AG04449 (cell line): ENCODE measurements around the gene DYNLT2B.
A peak's percentile ranks its signal among the peaks of the same experiment; 100 is the strongest.
"Not testable (repeated sequence)": the region's sequence is repeated elsewhere in the genome, so short reads cannot be mapped to it uniquely, and the experiment has no call there.

Experiments used
- CTCF ChIA-PET: fragments of 350-600 bp; formaldehyde crosslinking; extraction: SDS; loops from one replicate; lab custom pipeline; 2021; ENCODE audit warnings: antibody characterized with exemption; lab: Yijun Ruan, JAX
- POLR2A ChIA-PET: fragments of 400-600, 350-600 bp; formaldehyde crosslinking; extraction: SDS; loops from one replicate; lab custom pipeline; 2020; ENCODE audit warnings: antibody characterized with exemption, inconsistent platforms; lab: Yijun Ruan, JAX
- DNase-seq: peaks from one replicate; pipeline ENCODE4 v3.0.0-alpha.2; 2010; ENCODE audit warnings: low read depth, low spot score
- H3K4me3 ChIP-seq: 2 replicates; pipeline ENCODE4 v1.5.1; 2011; ENCODE audit warnings: low read depth, mild to moderate bottlenecking, control low read depth, low read length
- TF ChIP-seq, protein P1 (sequence below): IDR thresholded peaks from one replicate; pipeline ENCODE4 v1.5.1; 2011; ENCODE audit warnings: mild to moderate bottlenecking, moderate library complexity, low read length, control low read depth, inconsistent platforms; ENCODE audit not compliant: insufficient read depth; ENCODE audit errors: missing control alignments

The DYNLT2B gene

DNA sequence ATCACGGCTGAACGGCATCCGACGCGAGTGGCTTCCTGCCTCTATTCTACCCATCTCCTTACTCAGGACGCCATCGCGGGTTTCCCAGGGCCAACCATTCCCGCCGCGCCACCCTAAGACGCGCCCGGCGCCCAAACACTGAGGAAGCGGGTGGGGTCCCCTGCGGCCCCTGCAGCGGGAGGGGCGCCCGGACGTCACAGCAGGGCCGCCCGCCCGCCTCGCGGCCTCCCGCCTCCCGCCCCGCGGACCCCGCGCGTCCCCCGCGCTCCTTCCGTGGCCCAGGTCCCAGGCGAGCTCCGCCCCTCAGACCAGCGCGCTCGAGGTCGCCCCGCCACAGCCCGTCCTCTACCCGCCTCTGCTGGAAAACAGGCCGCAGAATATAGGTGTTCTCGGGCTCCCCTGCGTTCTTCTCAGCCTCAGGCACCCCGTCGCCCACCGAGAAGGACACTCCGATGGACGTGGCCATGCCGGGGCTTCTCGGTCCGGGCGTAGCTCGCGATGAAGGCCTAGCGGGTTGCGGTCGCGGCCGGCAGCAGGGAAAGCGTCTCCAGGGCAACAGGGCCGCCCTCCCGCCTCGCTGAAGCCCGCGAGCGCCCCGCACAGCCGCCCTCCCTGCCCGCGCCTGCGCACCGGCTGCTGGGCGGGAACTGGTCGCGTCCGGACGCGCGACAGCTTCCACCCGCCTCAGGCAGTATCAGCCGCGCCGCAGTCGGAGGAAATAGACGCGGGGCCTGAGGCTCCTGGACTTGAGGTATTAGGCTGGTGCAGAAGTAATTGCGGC, at the start of gene DYNLT2B:
TSS of gene DYNLT2B (minus strand) at position 554 of the 781 bp plus-strand sequence. CDS start at position 466, 88 bp downstream.
- POLR2A ChIA-PET = interaction anchor here (0.6 to 1.4 kb wide), 6 partner anchors 11 to 184 kb away, joined by 3 to 5 read pairs (median 4); partner anchors contain the start of genes PCYT1A and UBXN7
- DNase-seq = peak; percentile 14
- peak within 1 kb of the TSS; percentile 89 for H3K4me3 ChIP-seq
- CTCF ChIA-PET = interaction anchor here (1.0 kb wide), 1 partner anchor 10 kb away, joined by 3 read pairs; no protein-coding TSS in a partner anchor
- TF ChIP-seq, protein P1, sequence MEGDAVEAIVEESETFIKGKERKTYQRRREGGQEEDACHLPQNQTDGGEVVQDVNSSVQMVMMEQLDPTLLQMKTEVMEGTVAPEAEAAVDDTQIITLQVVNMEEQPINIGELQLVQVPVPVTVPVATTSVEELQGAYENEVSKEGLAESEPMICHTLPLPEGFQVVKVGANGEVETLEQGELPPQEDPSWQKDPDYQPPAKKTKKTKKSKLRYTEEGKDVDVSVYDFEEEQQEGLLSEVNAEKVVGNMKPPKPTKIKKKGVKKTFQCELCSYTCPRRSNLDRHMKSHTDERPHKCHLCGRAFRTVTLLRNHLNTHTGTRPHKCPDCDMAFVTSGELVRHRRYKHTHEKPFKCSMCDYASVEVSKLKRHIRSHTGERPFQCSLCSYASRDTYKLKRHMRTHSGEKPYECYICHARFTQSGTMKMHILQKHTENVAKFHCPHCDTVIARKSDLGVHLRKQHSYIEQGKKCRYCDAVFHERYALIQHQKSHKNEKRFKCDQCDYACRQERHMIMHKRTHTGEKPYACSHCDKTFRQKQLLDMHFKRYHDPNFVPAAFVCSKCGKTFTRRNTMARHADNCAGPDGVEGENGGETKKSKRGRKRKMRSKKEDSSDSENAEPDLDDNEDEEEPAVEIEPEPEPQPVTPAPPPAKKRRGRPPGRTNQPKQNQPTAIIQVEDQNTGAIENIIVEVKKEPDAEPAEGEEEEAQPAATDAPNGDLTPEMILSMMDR = no peak

DNA sequence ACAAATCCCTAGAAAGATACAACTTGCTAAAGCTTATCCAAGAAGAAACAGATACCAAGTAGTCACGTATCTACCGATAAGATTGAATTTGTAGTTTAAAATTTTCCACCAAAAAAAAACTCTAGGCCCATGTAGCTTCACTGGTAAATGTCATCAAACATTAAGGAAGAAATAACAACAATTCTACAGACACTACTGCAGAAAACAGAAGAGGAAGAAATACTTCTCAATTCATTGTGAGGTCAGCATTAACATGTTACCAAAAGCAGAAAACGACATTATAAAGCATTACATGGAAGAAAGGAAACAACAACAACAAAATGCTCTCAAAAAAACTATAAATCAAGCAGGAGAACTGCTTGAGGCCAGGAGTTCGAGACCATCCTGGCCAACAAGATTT, 47.7 kb upstream of the DYNLT2B start:
- ChIA-PET CTCF (interaction anchor here (1.4 kb wide), 1 partner anchor 114 kb away, joined by 3 read pairs; no protein-coding TSS in a partner anchor), POLR2A (no interaction called here)
- H3K4me3 ChIP-seq = no peak overlapping the region

DNA sequence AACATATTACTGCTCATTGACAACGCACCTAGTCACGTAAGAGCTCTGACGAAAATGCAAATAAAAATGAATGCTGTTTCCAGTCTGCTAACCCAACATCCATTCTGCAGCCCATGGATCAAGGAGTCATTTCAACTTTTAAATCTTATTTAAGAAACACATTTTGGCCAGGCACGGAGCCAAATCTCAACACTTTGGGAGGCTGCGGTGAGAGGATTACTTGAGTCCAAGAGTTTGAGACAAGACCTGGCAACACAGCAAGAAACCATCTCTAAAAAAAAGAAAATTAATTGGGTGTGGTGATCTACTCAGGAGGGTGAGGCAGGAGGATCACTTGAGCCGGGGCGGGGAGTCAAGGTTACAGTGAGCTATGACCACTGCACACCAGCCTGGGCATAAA, 42.5 kb upstream of the DYNLT2B start:
- no peak overlapping the region for H3K4me3 ChIP-seq
- ChIA-PET CTCF (no interaction called here), POLR2A (no interaction called here)
- no peak for DNase-seq
- TF ChIP-seq, protein P1 = no peak

More for the DNA sequence above, 47.7 kb upstream of the DYNLT2B start:
- TF ChIP-seq, protein P1 = no peak
- DNase-seq = no peak

DNA sequence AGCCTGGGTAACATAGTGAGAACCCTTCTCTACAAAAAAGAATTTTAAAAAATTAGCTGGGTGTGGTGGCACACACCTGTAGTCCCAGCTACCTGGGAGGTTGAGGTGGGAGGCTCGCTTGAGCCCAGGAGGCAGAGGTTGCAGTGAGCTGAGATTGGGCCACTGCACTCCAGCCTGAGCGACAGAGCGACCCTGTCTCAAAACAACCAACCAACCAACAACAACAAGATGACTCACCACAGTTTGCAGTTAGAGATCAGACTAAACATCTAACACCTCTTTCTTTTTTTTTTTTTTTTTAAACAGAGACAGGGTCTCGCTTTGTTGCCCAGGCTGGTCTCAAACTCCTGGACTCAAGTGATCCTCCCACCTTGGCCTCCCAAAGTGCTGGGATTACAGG, 40.5 kb upstream of the DYNLT2B start:
- CTCF ChIA-PET, POLR2A ChIA-PET, DNase-seq, H3K4me3 ChIP-seq: not testable (repeated sequence)

DNA sequence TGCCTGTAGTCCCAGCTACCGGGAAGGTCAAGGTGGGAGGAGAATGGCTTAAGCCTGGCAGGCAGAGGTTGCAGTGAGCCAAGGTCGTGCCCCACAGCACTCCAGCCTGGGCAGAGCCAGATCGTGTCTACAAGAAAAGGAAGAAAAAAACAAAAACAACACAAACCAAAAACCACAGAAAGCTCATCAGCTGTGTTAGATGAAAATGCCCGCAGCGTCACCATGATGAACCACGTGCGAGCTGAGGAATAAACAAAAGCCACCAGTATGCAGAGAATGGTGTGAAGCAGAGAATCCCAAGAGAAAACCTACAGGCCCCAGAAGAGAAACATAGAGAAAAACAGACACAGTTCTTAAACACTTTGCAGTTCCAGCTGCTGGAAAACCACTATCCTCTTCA, 39.9 kb upstream of the DYNLT2B start:
- TF ChIP-seq, protein P1 = no peak
- DNase-seq = no peak
- H3K4me3 ChIP-seq = no peak overlapping the region
- CTCF ChIA-PET = no interaction called here
- POLR2A ChIA-PET = no interaction called here

DNA sequence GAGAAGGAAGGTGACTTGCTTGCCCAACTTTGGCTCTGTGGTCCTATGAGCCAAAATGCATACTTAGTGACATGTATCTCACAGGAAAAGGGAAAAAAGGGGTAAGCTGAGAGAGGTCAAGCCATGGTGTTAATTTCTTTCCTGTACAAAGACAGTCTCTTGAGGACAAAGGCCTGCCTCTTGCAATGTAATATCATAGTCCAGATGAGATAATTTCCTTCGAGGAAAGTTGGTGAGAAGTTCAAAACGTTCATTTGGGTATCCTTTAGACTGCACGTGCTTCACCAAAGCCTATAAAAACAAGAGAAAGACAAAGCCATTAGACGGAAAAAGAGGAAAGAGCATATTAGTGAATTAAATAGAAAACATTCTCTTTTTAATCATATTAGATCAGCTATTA, 38.5 kb upstream of the DYNLT2B start:
- TF ChIP-seq, protein P1 = no peak
- no peak overlapping the region for H3K4me3 ChIP-seq
- CTCF ChIA-PET = no interaction called here
- POLR2A ChIA-PET = no interaction called here
- no peak for DNase-seq
